NCI-H460 (cell line): ENCODE data around the gene DDIAS. TPM values are rescaled to one million over a fixed set of nuclear protein-coding genes. Genes with fewer than 3 reads are reported as not detected.

Experiments used
- DNase-seq: peaks from one replicate; pipeline ENCODE4 v3.0.0-alpha.2; 2016; ENCODE audit warnings: low read depth; ENCODE audit errors: extremely low read depth
- total RNA-seq: library from RNA; depleted of rRNA; stranded (reverse); fragments of >200 nt; shearing (Covaris generic); gene quantifications from 2 replicates; pipeline ENCODE4 v1.2.3, GENCODE V29; 2014

DDIAS gene
- total RNA-seq, 1 experiment from 2014 or later: 12.8 TPM

DNA sequence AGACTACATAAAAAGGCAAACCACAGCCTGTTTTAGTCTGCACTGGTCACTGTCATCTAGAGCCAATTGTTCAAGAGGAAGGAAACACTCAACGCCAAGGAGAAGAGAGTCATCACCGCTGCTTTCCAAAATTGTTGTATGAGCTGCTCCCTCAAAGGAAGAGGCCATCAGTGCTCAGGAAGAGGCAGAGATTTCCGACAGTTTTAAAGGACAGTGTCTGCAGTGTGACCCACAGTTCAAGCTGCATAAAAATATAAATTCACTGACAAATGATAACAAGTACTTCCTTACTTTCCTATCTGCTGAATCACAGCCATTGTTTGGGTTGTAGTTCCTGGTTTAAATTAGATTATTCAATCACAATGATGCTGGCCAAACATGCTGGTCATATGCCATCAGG lies 17.7 kb upstream of the DDIAS start:
- no peak for DNase-seq

DNA sequence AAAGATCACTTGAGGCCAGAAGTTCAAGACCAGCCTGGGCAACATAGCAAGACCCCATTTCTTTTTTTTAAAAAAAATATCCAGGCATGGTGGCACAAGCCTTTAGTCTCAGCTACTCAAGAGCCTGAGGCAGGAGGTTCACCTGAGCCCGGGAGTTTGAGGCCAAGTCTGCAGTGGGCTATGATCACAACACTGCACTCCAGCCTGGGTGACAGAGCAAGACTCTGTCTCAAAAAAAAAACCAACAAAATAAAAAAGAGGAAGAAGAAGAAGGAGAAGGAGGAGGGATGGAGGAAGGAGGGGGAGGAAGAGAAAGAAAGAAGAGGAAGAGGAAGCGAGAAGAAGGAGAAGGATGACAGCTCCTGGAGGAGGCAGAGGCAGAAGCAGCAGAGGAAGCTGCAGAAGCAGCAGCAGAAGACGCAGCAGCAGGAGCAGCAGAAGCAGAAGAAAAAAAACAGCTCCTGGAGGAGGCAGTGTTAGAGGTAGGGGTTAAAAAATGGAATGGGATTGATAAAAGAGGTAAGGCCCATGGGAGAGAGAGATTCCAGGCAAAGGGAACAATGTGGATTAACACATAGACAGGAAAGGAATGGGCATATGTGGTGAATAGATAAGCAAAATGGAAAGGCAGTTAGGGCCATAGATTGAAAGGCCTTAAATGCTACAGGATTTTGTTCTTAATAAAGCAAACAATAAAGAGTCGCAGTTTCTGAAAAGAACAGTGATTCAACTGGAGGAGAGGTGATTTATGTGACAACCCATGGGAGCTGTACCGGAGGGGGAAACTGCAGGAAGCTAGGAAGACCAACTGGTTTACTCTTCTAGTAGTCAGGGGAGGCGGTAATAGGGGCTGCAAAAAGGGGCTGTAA lies 12.2 kb upstream of the DDIAS start:
- DNase-seq: no peak

DNA sequence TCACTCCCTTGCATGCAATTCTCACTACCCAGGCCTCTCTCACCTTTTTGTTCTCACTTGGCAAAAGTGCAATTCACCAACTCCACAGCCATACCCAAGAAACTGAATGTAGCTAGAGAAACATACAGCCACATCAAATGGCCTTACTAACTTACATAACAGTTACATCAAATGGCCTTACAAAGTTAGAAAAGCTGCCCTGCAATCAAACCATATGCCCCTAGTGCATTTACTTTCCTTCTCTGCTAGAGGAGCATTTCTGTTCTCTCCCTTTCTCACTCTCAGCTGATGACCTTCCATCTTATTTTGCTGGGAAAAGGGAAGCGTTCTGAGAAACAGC lies 11.6 kb upstream of the DDIAS start:
- no peak for DNase-seq

GRCh38 chr11:82890936-82891335 lies 10.6 kb upstream of the DDIAS start:
- DNase-seq: no peak

DNA sequence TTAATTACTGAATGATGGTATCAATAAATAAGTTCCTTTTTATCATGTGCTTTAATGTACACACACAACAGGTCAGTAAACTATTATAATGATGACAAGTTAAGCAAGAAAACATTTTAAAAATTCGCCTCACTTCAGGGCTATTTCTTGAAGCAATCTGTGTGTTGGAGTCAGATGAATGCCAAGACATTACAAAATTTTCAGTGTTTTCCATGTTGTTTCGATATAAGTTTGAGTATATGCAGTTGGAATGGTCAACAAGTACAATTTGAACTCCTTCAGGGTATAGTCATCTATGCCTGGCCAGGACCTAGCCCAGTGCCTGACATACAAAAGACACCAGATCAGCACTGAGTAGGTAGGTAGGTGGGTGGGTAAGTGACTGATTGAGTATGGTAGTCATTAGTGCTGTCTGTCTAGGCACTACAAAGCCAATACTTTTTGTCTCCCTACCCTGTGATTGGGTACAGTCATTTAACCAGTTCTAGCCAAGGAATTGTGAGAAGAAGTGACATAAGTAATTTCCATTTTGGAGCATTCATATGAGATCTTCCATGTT lies 8.8 kb upstream of the DDIAS start:
- DNase-seq: no peak

DNA sequence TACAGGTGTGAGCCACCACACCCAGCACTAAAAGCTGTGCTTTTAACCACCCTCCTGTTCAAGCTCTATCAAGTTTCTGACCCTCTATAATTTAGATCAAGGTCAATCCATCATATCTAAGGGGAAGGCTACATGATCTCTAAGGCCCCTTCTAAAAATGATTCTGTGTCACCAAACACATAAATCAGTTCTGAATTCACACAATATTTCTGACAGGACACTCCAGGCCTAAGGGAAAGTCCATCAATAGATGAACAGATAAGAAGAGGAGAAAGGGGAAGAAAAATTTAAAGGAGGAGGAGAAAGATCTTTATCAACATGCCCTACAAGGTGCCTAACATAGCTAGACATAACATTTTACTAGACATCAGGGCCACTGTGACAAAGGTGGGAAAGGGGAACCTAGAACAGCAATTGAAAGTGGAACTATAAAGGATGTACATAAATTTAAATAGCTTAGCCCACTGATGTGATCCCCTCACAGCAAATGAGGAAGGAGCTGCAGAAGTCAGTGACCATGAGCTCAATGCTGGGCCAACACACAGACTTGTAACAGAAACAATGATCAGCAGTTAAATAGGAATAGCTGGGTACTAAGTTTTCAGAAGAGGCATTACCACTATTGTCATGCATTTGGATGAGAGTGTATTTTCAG lies 6.0 kb upstream of the DDIAS start:
- DNase-seq: no peak

- no peak for DNase-seq
These were observed 5.4 kb upstream of the DDIAS start for GRCh38 chr11:82896183-82896582.

- no peak for DNase-seq
These were observed 3.3 kb upstream of the DDIAS start for GRCh38 chr11:82898241-82898640.

- DNase-seq: no peak
These were observed 2.2 kb upstream of the DDIAS start for GRCh38 chr11:82899186-82899820.

DNA sequence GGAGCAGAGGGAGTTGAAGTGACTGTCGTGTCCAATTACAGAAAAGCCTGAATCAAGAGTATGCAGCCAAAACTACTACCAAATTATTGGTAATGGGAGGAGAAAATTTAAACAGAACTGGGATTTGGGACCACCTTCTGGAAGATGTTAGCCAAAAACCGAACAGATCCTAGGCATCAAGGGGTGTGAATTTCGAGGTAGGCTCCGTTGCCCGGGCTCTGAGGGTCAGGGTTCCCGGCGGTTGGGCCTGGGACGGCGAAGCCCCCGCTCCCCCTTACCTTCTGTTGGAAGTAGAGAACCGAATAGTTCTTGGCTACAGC lies 1.6 kb upstream of the DDIAS start:
- no peak for DNase-seq

- peak; percentile 81 for DNase-seq
These were observed 1.0 kb upstream of the DDIAS start, which contains the start of gene PRCP for GRCh38 chr11:82900277-82901164. PRCP (minus strand) TSS chr11:82900430; CDS start chr11:82900402, 28 bp downstream.

DNA sequence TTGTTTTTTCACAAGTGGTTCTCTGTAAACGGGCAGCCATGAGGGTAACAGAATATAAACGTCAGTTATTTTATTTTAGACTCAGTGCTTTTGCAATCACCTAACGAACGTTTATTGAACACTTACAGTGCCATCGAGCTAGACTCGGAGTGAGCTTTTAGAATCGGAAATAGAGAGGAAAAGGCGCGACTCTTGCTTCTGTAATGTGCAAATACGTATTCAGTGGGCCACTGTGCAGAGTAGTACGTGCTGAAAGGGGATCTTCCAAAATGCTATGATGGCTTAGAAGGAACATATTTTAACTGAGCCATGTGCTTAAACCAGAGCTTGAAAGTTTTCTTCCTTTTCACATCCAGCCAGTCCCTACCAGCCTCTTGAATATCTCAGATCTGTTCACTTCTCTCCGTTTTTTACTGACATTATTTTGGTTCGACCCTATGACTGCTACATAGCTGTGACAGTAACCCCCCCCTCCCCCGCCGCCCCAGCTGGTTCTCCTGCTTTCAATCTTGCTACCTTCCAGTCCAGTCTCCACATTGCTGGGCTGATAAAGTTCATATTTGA lies 468 bp downstream of the DDIAS start:
- DNase-seq: no peak

DNA sequence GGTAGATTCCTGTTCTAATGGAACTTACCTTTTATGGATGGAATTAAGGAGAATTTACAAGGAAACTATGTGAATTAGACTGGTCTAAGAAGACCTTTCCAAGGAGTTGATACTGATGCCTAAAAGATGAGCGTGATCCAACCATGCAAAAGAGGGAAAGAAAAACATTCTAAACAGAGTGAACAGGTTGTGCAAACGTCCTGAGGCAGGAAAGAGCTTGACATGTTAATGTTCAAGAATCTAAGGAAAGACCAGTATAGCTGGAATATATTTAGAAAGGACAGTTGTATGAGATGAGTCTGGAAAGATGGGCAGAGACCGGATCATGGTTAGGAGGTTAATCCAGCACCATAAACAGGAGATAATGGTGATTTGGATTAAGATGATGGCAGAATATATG lies 1.3 kb downstream of the DDIAS start:
- no peak for DNase-seq

- DNase-seq: no peak
These were observed 2.5 kb downstream of the DDIAS start for GRCh38 chr11:82903843-82904586.

DNA sequence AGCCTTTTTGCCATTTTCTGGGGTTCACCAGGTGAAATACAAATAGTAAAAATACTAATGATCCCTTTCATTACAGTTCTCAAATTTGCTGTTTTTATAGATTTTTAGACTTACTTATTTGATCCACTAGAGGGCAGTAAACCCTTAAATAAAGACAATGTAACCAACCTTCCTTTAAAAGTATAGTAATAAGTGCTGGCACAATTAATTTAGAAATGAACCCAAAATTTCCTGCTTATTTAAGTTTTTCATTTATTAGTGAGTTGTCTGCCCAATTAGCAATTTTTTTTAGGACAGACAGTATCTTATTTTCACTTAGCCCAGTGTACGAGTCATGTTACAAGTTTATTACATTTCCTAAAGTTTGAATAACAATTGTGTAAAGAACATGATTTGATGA lies 4.7 kb downstream of the DDIAS start:
- DNase-seq: peak; percentile 18

DNA sequence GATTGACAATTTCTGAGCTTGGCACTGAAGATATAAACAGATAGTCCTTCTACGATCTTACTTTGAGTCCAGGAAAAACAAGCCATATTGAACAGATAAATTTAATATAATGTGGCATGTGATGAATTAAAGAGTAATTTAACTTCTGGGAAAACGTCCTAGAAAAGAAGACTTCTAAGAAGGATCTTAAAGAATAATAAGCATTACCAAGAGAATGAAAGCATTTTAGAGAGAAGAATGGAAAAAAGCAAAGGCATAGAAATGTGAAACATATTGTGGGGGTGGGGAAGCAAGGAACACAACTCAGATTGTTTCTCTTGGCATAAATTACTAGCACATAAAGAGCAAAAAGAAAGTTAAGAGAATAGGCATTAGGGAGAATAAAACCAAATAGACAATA lies 5.4 kb downstream of the DDIAS start:
- DNase-seq: no peak

- DNase-seq: no peak
These were observed 5.8 kb downstream of the DDIAS start for GRCh38 chr11:82907371-82907770.

DNA sequence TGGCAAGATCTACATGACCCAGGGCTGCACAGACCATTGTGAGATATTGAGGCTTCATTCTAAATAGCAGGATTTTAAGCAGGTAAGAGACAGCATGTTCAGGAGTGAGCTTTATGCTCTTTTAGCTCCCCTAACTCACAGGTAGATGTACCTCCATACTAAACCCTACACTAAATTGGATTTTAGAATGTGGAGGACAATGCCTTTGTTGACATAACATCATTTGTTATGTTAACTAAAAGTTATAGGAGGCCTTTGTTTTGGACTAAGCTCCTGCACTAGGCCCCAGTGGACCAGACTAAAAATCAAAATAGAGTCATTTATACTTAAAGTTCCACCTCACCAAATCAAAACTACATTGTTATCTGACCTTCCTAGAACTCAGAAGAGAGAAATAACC lies 6.8 kb downstream of the DDIAS start:
- no peak for DNase-seq

DNA sequence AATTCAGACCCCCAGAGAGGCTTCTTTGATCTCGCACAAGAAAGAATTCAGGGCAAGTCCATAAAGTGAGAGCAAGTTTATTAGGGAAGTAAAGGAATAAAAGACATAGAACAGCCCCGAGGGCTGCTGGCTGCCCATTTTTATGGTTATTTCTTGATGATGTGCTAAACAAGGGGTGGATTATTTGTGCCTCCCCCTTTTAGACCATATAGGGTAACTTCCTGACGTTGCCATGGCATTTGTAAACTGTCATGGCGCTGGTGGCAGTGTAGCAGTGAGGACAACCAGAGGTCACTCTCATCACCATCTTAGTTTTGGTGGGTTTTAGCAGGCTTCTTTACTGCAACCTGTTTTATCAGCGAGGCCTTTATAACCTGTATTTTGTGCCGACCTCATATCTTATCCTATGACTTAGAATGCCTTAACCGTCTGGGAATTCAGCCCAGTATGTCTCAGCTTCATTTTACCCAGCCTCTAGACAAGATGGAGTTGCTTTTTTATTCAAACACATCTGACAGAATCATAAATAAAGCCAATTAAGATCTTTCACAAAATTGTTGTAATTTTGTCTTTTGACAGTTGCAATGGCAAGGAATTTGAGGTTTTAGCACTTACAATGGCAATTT lies 7.6 kb downstream of the DDIAS start:
- no peak for DNase-seq
